GM23338 (cell line): ENCODE results near the gene FGF23. TPM values are rescaled to one million over a fixed set of nuclear protein-coding genes. Genes with fewer than 3 reads are reported as not detected.

ENCODE experiments used
- ATAC-seq: fragments of 200-7000 bp; cut with Tn5 transposase; 3 replicates; pipeline ENCODE4 v1.9.1; 2020
- DNase-seq: peaks from one replicate; pipeline ENCODE4 v3.0.0-alpha.2; 2015; ENCODE audit warnings: low spot score
- H2AFZ ChIP-seq: fragments of 200-600 bp; sonication (generic); 2 replicates; pipeline ENCODE4 v1.8.0; 2016; ENCODE audit warnings: antibody characterized with exemption, mild to moderate bottlenecking, moderate library complexity
- H3F3A ChIP-seq: fragments of 200-600 bp; sonication (generic); replicated peaks from 2 replicates; pipeline ENCODE4 v1.8.0; 2017; ENCODE audit warnings: antibody characterized with exemption, mixed run types, low read depth
- H3K27ac ChIP-seq: fragments of 200-600 bp; sonication (generic); 2 replicates; pipeline ENCODE4 v1.6.1; 2016; ENCODE audit warnings: low read depth
- H3K27me3 ChIP-seq: fragments of 200-600 bp; sonication (generic); 2 replicates; pipeline ENCODE4 v1.8.0; 2016; ENCODE audit warnings: mild to moderate bottlenecking, mixed run types, moderate library complexity; ENCODE audit not compliant: insufficient read depth
- H3K36me3 ChIP-seq: fragments of 200-600 bp; sonication (generic); 2 replicates; pipeline ENCODE4 v1.8.0; 2016; ENCODE audit warnings: mild to moderate bottlenecking; ENCODE audit not compliant: insufficient read depth
- H3K4me1 ChIP-seq: fragments of 200-600 bp; sonication (generic); 2 replicates; pipeline ENCODE4 v1.8.0; 2016; ENCODE audit warnings: mild to moderate bottlenecking, moderate library complexity; ENCODE audit not compliant: insufficient read depth
- H3K4me2 ChIP-seq: fragments of 200-600 bp; sonication (generic); 2 replicates; pipeline ENCODE4 v1.7.1; 2017; ENCODE audit warnings: mixed run types
- H3K4me3 ChIP-seq: fragments of 200-600 bp; sonication (generic); 2 replicates; pipeline ENCODE4 v1.6.1; 2016; ENCODE audit warnings: mixed run types
- H3K79me2 ChIP-seq: fragments of 200-600 bp; sonication (generic); replicated peaks from 2 replicates; pipeline ENCODE4 v1.8.0; 2017; ENCODE audit warnings: mild to moderate bottlenecking; ENCODE audit not compliant: insufficient read depth
- H3K9me2 ChIP-seq: fragments of 200-600 bp; sonication (generic); 2 replicates; pipeline ENCODE4 v1.8.0; 2017; ENCODE audit not compliant: insufficient read depth
- H4K20me1 ChIP-seq: fragments of 200-600 bp; sonication (generic); replicated peaks from 2 replicates; pipeline ENCODE4 v1.8.0; 2017; ENCODE audit warnings: mild to moderate bottlenecking; ENCODE audit not compliant: insufficient read depth
- H3K27ac Mint-ChIP-seq: 2 replicates; pipeline ENCODE4 v1.8.0; 2020; ENCODE audit warnings: inconsistent platforms, mild to moderate bottlenecking, moderate library complexity, mixed read lengths
- H3K27me3 Mint-ChIP-seq: 3 replicates; pipeline ENCODE4 v1.8.0; 2022; ENCODE audit warnings: low read depth, mild to moderate bottlenecking, moderate library complexity, mixed read lengths, inconsistent platforms; ENCODE audit not compliant: insufficient read depth, poor library complexity
- H3K36me3 Mint-ChIP-seq: 3 replicates; pipeline ENCODE4 v1.8.0; 2021; ENCODE audit warnings: low read depth, mild to moderate bottlenecking, inconsistent platforms, moderate library complexity, mixed read lengths
- H3K4me1 Mint-ChIP-seq: 3 replicates; pipeline ENCODE4 v1.8.0; 2020; ENCODE audit warnings: mild to moderate bottlenecking, inconsistent platforms, mixed read lengths
- H3K4me3 Mint-ChIP-seq: 3 replicates; pipeline ENCODE4 v1.8.0; 2021; ENCODE audit warnings: moderate library complexity, mild to moderate bottlenecking, inconsistent platforms, mixed read lengths
- H3K9me3 Mint-ChIP-seq: 3 replicates; pipeline ENCODE4 v1.8.0; 2020; ENCODE audit warnings: moderate library complexity, mild to moderate bottlenecking, inconsistent platforms, mixed read lengths
- CTCF ChIP-seq, 2 experiments: fragments of 200-600 bp in 1 of 2; sonication (generic) in 1 of 2; conservative IDR thresholded peaks; 2 replicates each; pipeline versions ENCODE4 v1.5.1 to v1.6.1; 2016 to 2017; ENCODE audit warnings: antibody characterized with exemption in 2 of 2, low read depth in 2 of 2, mild to moderate bottlenecking in 2 of 2, moderate library complexity in 1 of 2
- EZH2 ChIP-seq: fragments of 200-600 bp; sonication (generic); IDR thresholded peaks from one replicate; pipeline ENCODE4 v1.8.0; 2017; ENCODE audit warnings: antibody characterized with exemption, mild to moderate bottlenecking, low read depth; ENCODE audit not compliant: unreplicated experiment
- JUNB ChIP-seq: IDR thresholded peaks from one replicate; pipeline ENCODE4 v1.6.1; 2016; ENCODE audit warnings: antibody characterized with exemption; ENCODE audit not compliant: unreplicated experiment
- STAT1 ChIP-seq: IDR thresholded peaks from one replicate; pipeline ENCODE4 v1.6.1; 2016; ENCODE audit warnings: antibody characterized with exemption; ENCODE audit not compliant: unreplicated experiment
- ZNF114 ChIP-seq: fragments of 250-450 bp; sonication (Bioruptor Pico); IDR thresholded peaks from 2 replicates; pipeline ENCODE4 v1.5.0; 2020; ENCODE audit warnings: mild to moderate bottlenecking, moderate library complexity
- ZNF331 ChIP-seq: fragments of 250-450 bp; sonication (Bioruptor Pico); IDR thresholded peaks from 2 replicates; pipeline ENCODE4 v1.5.0; 2020; ENCODE audit warnings: low read depth, mild to moderate bottlenecking, moderate library complexity
- polyA plus RNA-seq: library from polyadenylated mRNA; unstranded; fragments of >200 nt; fragmentation: Nextera tagmentation; extraction: Ambion mirVana; gene quantifications from 2 replicates; pipeline ENCODE4 v1.2.1, GENCODE V29; 2016
- total RNA-seq: library from RNA; depleted of rRNA; stranded (reverse); fragments of >200 nt; shearing (Covaris generic); gene quantifications from 2 replicates; pipeline ENCODE4 v1.2.3, GENCODE V29; 2014
- TF ChIP-seq, protein P1 (sequence below): IDR thresholded peaks from 2 replicates; pipeline ENCODE4 v1.6.1; 2016; ENCODE audit warnings: antibody characterized with exemption
- TF ChIP-seq, protein P2 (sequence below): fragments of 250-450 bp; sonication (Bioruptor Pico); IDR thresholded peaks from 2 replicates; pipeline ENCODE4 v1.5.0; 2020; ENCODE audit warnings: mild to moderate bottlenecking, moderate library complexity

FGF23 gene
- total and polyA plus RNA-seq, 2 experiments from 2014 or later = 0.44 to 0.56 TPM

GRCh38 chr12:4378772-4379171 is 740 bp downstream of the FGF23 start:
- Histone ChIP-seq H3K36me3 (no peaks in the 10 kb centered on the region), H3K9me2 (no peaks in the 10 kb centered on the region), H3K79me2 (no peaks in the 10 kb centered on the region), H2AFZ (peak overlapping the region; percentile 95), H3F3A (no peaks in the 10 kb centered on the region), H4K20me1 (no peaks in the 10 kb centered on the region), H3K27ac (no peak overlapping the region), H3K4me1 (peaks cover 5% of the 10 kb centered on the region; the same call in 1 of the 2 replicates), H3K27me3 (no peaks in the 10 kb centered on the region), H3K4me3 (no peak overlapping the region), H3K4me2 (0 out of 2 replicates have a peak overlapping the region, but pooled peaks have one; percentile 38)
- Mint-ChIP-seq H3K4me3 (no peak overlapping the region), H3K27me3 (peaks cover 2% of the 10 kb centered on the region), H3K9me3 (no peaks in the 10 kb centered on the region), H3K36me3 (no peaks in the 10 kb centered on the region), H3K27ac (no peak overlapping the region), H3K4me1 (peaks cover 4% of the 10 kb centered on the region)
- DNase-seq = no peak
- TF ChIP-seq STAT1 = no peak
- no peak for ATAC-seq

GRCh38 chr12:4375449-4375848 is 4.1 kb downstream of the FGF23 start:
- no peaks in the 10 kb centered on the region; the same call in 1 of the 2 replicates for H3K4me1 ChIP-seq
- DNase-seq (no peak), ATAC-seq (no peak)
- H3F3A ChIP-seq = no peaks in the 10 kb centered on the region
- no peak overlapping the region for H3K27ac ChIP-seq
- H3K9me3 Mint-ChIP-seq = no peaks in the 10 kb centered on the region
- TF ChIP-seq STAT1 = no peak
- no peaks in the 10 kb centered on the region for H3K27me3 ChIP-seq
- no peaks in the 10 kb centered on the region for H4K20me1 ChIP-seq
- H3K9me2 ChIP-seq = no peaks in the 10 kb centered on the region
- no peak overlapping the region for H3K27ac Mint-ChIP-seq
- peaks cover 2% of the 10 kb centered on the region for H3K27me3 Mint-ChIP-seq
- no peaks in the 10 kb centered on the region for H3K36me3 ChIP-seq
- H3K4me1 Mint-ChIP-seq = peaks cover 2% of the 10 kb centered on the region; the same call in 2 of the 3 replicates
- no peaks in the 10 kb centered on the region for H3K36me3 Mint-ChIP-seq
- no peak overlapping the region for H3K4me3 ChIP-seq
- H3K4me3 Mint-ChIP-seq = no peak overlapping the region
- no peaks in the 10 kb centered on the region for H3K79me2 ChIP-seq
- no peak overlapping the region for H2AFZ ChIP-seq
- no peak overlapping the region for H3K4me2 ChIP-seq

DNA sequence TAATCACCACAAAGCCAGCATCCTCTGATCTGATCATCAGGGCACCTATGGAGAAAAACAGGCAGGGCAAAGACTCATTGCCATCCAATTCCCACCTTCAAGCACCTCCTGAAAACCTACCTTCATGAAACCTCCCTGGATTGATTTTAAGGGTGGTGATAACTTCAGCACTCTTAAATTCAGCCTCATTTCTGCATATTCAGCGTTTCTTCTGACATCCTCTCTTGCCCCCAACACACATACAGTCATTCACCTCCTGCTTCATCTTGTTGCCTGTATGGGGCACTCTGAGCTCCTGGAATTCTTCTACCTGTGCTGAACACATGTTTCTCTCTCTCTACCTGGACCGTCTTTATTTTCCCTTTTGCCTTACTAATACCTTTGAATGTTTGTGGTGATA is 6.9 kb downstream of the FGF23 start:
- H3F3A ChIP-seq = no peaks in the 10 kb centered on the region
- H3K4me3 Mint-ChIP-seq = no peak overlapping the region
- no peak for ATAC-seq
- H3K4me2 ChIP-seq = no peak overlapping the region
- H3K4me1 ChIP-seq = no peaks in the 10 kb centered on the region
- H3K4me1 Mint-ChIP-seq = no peaks in the 10 kb centered on the region
- no peaks in the 10 kb centered on the region for H4K20me1 ChIP-seq
- no peaks in the 10 kb centered on the region for H3K27me3 ChIP-seq
- no peaks in the 10 kb centered on the region for H3K27me3 Mint-ChIP-seq
- DNase-seq = no peak
- no peaks in the 10 kb centered on the region for H3K9me2 ChIP-seq
- H3K9me3 Mint-ChIP-seq = no peaks in the 10 kb centered on the region
- H2AFZ ChIP-seq = no peak overlapping the region
- H3K4me3 ChIP-seq = no peak overlapping the region
- H3K27ac Mint-ChIP-seq = no peak overlapping the region
- H3K36me3 ChIP-seq = no peaks in the 10 kb centered on the region
- no peaks in the 10 kb centered on the region for H3K79me2 ChIP-seq
- H3K27ac ChIP-seq = no peak overlapping the region
- H3K36me3 Mint-ChIP-seq = no peaks in the 10 kb centered on the region
- TF ChIP-seq CTCF (conservative IDR thresholded peaks at IDR 0.05; ENCODE audit: low read depth in 2 of 2) (no peak), STAT1 (no peak), ZNF331 (no peak), JUNB (no peak), EZH2 (no peak), ZNF114 (CRISPR knock-in tag) (no peak)
- TF ChIP-seq, protein P1, sequence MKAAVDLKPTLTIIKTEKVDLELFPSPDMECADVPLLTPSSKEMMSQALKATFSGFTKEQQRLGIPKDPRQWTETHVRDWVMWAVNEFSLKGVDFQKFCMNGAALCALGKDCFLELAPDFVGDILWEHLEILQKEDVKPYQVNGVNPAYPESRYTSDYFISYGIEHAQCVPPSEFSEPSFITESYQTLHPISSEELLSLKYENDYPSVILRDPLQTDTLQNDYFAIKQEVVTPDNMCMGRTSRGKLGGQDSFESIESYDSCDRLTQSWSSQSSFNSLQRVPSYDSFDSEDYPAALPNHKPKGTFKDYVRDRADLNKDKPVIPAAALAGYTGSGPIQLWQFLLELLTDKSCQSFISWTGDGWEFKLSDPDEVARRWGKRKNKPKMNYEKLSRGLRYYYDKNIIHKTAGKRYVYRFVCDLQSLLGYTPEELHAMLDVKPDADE = no peak
- TF ChIP-seq, protein P2, sequence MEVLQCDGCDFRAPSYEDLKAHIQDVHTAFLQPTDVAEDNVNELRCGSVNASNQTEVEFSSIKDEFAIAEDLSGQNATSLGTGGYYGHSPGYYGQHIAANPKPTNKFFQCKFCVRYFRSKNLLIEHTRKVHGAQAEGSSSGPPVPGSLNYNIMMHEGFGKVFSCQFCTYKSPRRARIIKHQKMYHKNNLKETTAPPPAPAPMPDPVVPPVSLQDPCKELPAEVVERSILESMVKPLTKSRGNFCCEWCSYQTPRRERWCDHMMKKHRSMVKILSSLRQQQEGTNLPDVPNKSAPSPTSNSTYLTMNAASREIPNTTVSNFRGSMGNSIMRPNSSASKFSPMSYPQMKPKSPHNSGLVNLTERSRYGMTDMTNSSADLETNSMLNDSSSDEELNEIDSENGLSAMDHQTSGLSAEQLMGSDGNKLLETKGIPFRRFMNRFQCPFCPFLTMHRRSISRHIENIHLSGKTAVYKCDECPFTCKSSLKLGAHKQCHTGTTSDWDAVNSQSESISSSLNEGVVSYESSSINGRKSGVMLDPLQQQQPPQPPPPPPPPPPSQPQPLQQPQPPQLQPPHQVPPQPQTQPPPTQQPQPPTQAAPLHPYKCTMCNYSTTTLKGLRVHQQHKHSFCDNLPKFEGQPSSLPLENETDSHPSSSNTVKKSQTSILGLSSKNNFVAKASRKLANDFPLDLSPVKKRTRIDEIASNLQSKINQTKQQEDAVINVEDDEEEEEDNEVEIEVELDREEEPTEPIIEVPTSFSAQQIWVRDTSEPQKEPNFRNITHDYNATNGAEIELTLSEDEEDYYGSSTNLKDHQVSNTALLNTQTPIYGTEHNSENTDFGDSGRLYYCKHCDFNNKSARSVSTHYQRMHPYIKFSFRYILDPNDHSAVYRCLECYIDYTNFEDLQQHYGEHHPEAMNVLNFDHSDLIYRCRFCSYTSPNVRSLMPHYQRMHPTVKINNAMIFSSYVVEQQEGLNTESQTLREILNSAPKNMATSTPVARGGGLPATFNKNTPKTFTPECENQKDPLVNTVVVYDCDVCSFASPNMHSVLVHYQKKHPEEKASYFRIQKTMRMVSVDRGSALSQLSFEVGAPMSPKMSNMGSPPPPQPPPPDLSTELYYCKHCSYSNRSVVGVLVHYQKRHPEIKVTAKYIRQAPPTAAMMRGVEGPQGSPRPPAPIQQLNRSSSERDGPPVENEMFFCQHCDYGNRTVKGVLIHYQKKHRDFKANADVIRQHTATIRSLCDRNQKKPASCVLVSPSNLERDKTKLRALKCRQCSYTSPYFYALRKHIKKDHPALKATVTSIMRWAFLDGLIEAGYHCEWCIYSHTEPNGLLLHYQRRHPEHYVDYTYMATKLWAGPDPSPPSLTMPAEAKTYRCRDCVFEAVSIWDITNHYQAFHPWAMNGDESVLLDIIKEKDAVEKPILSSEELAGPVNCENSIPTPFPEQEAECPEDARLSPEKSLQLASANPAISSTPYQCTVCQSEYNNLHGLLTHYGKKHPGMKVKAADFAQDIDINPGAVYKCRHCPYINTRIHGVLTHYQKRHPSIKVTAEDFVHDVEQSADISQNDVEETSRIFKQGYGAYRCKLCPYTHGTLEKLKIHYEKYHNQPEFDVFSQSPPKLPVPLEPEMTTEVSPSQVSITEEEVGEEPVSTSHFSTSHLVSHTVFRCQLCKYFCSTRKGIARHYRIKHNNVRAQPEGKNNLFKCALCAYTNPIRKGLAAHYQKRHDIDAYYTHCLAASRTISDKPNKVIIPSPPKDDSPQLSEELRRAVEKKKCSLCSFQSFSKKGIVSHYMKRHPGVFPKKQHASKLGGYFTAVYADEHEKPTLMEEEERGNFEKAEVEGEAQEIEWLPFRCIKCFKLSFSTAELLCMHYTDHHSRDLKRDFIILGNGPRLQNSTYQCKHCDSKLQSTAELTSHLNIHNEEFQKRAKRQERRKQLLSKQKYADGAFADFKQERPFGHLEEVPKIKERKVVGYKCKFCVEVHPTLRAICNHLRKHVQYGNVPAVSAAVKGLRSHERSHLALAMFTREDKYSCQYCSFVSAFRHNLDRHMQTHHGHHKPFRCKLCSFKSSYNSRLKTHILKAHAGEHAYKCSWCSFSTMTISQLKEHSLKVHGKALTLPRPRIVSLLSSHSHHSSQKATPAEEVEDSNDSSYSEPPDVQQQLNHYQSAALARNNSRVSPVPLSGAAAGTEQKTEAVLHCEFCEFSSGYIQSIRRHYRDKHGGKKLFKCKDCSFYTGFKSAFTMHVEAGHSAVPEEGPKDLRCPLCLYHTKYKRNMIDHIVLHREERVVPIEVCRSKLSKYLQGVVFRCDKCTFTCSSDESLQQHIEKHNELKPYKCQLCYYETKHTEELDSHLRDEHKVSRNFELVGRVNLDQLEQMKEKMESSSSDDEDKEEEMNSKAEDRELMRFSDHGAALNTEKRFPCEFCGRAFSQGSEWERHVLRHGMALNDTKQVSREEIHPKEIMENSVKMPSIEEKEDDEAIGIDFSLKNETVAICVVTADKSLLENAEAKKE (CRISPR knock-in tag) = no peak
